Ishikawa (cell line): ENCODE data around the gene RBKS.

Experiments
- CEBPB ChIP-seq: IDR thresholded peaks from 2 replicates; pipeline ENCODE4 v1.6.1; 2012
- CREB1 ChIP-seq: IDR thresholded peaks from 2 replicates; pipeline ENCODE4 v1.6.1; 2012; ENCODE audit warnings: low read depth
- EGR1 ChIP-seq: IDR thresholded peaks from 2 replicates; pipeline ENCODE4 v1.6.1; 2012
- EP300 ChIP-seq: IDR thresholded peaks from 2 replicates; pipeline ENCODE4 v1.6.1; 2012; ENCODE audit warnings: borderline replicate concordance
- FOXM1 ChIP-seq: IDR thresholded peaks from 2 replicates; pipeline ENCODE4 v1.6.1; 2012; ENCODE audit warnings: low read depth, borderline replicate concordance
- RAD21 ChIP-seq: IDR thresholded peaks from 2 replicates; pipeline ENCODE4 v1.6.1; 2012; ENCODE audit warnings: low read depth
- TAF1 ChIP-seq: IDR thresholded peaks from 2 replicates; pipeline ENCODE4 v1.6.1; 2012; ENCODE audit warnings: low read depth, mild to moderate bottlenecking
- TEAD4 ChIP-seq: IDR thresholded peaks from 2 replicates; pipeline ENCODE4 v1.6.1; 2012
- YY1 ChIP-seq: IDR thresholded peaks from 2 replicates; pipeline ENCODE4 v1.6.1; 2012; ENCODE audit warnings: low read depth
- ZBTB7A ChIP-seq: IDR thresholded peaks from 2 replicates; pipeline ENCODE4 v1.6.1; 2012; ENCODE audit warnings: low read depth
- TF ChIP-seq, protein P1 (sequence below): IDR thresholded peaks from 2 replicates; pipeline ENCODE4 v1.6.1; 2012; ENCODE audit warnings: low read depth, mild to moderate bottlenecking
- TF ChIP-seq, protein P2 (sequence below): IDR thresholded peaks from 2 replicates; pipeline ENCODE4 v1.6.1; 2012

DNA sequence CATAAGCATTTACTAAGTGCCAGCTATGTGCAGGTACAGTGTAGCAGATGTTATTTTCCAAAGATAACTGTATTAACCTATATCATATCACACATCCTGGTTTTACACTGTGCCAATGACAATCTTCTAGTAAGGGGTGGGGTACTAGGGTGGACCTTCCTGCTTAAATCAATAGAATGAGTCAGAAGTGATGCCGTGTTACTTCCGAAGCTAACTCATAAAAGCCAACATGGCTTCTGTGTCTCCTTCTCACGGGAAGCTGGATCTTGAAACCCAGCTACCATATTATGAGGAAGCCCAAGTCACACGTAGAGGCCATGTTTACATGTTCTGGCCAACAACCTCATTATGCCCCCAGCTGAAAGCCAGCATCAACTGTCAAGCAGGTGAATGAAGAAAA lies 59.5 kb downstream of the RBKS start:
- no peak for TF ChIP-seq RAD21
- TF ChIP-seq EP300: no peak
- TF ChIP-seq CREB1: no peak
- TF ChIP-seq FOXM1: no peak
- TF ChIP-seq, protein P1, sequence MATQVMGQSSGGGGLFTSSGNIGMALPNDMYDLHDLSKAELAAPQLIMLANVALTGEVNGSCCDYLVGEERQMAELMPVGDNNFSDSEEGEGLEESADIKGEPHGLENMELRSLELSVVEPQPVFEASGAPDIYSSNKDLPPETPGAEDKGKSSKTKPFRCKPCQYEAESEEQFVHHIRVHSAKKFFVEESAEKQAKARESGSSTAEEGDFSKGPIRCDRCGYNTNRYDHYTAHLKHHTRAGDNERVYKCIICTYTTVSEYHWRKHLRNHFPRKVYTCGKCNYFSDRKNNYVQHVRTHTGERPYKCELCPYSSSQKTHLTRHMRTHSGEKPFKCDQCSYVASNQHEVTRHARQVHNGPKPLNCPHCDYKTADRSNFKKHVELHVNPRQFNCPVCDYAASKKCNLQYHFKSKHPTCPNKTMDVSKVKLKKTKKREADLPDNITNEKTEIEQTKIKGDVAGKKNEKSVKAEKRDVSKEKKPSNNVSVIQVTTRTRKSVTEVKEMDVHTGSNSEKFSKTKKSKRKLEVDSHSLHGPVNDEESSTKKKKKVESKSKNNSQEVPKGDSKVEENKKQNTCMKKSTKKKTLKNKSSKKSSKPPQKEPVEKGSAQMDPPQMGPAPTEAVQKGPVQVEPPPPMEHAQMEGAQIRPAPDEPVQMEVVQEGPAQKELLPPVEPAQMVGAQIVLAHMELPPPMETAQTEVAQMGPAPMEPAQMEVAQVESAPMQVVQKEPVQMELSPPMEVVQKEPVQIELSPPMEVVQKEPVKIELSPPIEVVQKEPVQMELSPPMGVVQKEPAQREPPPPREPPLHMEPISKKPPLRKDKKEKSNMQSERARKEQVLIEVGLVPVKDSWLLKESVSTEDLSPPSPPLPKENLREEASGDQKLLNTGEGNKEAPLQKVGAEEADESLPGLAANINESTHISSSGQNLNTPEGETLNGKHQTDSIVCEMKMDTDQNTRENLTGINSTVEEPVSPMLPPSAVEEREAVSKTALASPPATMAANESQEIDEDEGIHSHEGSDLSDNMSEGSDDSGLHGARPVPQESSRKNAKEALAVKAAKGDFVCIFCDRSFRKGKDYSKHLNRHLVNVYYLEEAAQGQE: no peak
- no peak for TF ChIP-seq YY1
- no peak for TF ChIP-seq CEBPB
- TF ChIP-seq, protein P2, sequence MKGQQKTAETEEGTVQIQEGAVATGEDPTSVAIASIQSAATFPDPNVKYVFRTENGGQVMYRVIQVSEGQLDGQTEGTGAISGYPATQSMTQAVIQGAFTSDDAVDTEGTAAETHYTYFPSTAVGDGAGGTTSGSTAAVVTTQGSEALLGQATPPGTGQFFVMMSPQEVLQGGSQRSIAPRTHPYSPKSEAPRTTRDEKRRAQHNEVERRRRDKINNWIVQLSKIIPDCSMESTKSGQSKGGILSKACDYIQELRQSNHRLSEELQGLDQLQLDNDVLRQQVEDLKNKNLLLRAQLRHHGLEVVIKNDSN: no peak
- no peak for TF ChIP-seq TAF1
- no peak for TF ChIP-seq TEAD4
- TF ChIP-seq EGR1: no peak
- TF ChIP-seq ZBTB7A: no peak
